OCI-LY7 (cell line): ENCODE results near the gene FERMT3. TPM values are rescaled to one million over a fixed set of nuclear protein-coding genes. Genes with fewer than 3 reads are reported as not detected.

Experiments
- BruUV-seq: library from RNA; stranded (reverse); fragments of 400-500 nt; replicated peaks from 2 replicates; lab custom pipeline; 2021; lab: Mats Ljungman, UMichigan
- CTCF ChIA-PET: fragments of 300-600 bp; sonication (Branson Sonifier 250); formaldehyde crosslinking; loops from one replicate; lab custom pipeline; 2022; ENCODE audit warnings: antibody characterized with exemption; ENCODE audit not compliant: unreplicated experiment; lab: Charles Lee
- POLR2A ChIA-PET: fragments of 300-600 bp; sonication (Branson Sonifier 250); formaldehyde crosslinking; loops from one replicate; lab custom pipeline; 2022; ENCODE audit warnings: antibody characterized with exemption; lab: Charles Lee
- DNase-seq: peaks from one replicate; pipeline ENCODE4 v3.0.0-alpha.2; 2015; ENCODE audit warnings: low spot score
- H2AFZ ChIP-seq: fragments of 200-600 bp; sonication (generic), shearing (Covaris generic); 2 replicates; pipeline ENCODE4 v1.6.1; 2014; ENCODE audit warnings: mild to moderate bottlenecking, antibody characterized with exemption, low read length, moderate library complexity
- H3K27ac ChIP-seq: fragments of 200-600 bp; sonication (generic); 2 replicates; pipeline ENCODE4 v1.5.1; 2014; ENCODE audit warnings: mixed run types, low read depth, mild to moderate bottlenecking, moderate library complexity, low read length, inconsistent platforms; ENCODE audit not compliant: poor library complexity, severe bottlenecking
- H3K36me3 ChIP-seq: fragments of 200-600 bp; sonication (generic); 2 replicates; pipeline ENCODE4 v1.6.1; 2014; ENCODE audit warnings: mild to moderate bottlenecking, antibody characterized with exemption, low read length, moderate library complexity, mixed read lengths; ENCODE audit not compliant: insufficient read depth
- H3K4me1 ChIP-seq: fragments of 200-600 bp; sonication (generic); 2 replicates; pipeline ENCODE4 v1.5.1; 2014; ENCODE audit warnings: mild to moderate bottlenecking, low read length; ENCODE audit not compliant: insufficient read depth, poor library complexity, severe bottlenecking
- H3K4me2 ChIP-seq: fragments of 200-600 bp; sonication (generic); 2 replicates; pipeline ENCODE4 v1.6.1; 2014; ENCODE audit warnings: mild to moderate bottlenecking, low read length
- H3K4me3 ChIP-seq: fragments of 200-600 bp; sonication (generic); 2 replicates; pipeline ENCODE4 v1.5.1; 2014; ENCODE audit warnings: mild to moderate bottlenecking, low read depth, low read length; ENCODE audit not compliant: poor library complexity, severe bottlenecking
- H3K79me2 ChIP-seq: fragments of 200-600 bp; sonication (generic); 2 replicates; pipeline ENCODE4 v1.6.1; 2016; ENCODE audit warnings: low read depth, mild to moderate bottlenecking, low read length, moderate library complexity, mixed read lengths; ENCODE audit not compliant: insufficient read depth
- H3K9me2 ChIP-seq: fragments of 200-600 bp; sonication (generic); 2 replicates; pipeline ENCODE4 v1.6.1; 2016; ENCODE audit warnings: mild to moderate bottlenecking, low read length, mixed read lengths; ENCODE audit not compliant: insufficient read depth
- H3K9me3 ChIP-seq: fragments of 200-600 bp; sonication (generic); 2 replicates; pipeline ENCODE4 v1.6.1; 2014; ENCODE audit warnings: mild to moderate bottlenecking, mixed run types, low read length, mixed read lengths
- H4K20me1 ChIP-seq: fragments of 200-600 bp; sonication (generic); 2 replicates; pipeline ENCODE4 v1.6.1; 2014; ENCODE audit warnings: mild to moderate bottlenecking, antibody characterized with exemption, low read length, moderate library complexity, mixed read lengths; ENCODE audit not compliant: insufficient read depth
- CTCF ChIP-seq: fragments of 200-600 bp; sonication (generic); conservative IDR thresholded peaks from 2 replicates; pipeline ENCODE4 v1.5.1; 2014; ENCODE audit warnings: mild to moderate bottlenecking, antibody characterized with exemption, low read length, moderate library complexity, mixed read lengths
- EZH2phosphoT487 ChIP-seq: fragments of 200-600 bp; sonication (generic); IDR thresholded peaks from 2 replicates; pipeline ENCODE4 v1.6.1; 2018; ENCODE audit warnings: low read depth, borderline replicate concordance, mild to moderate bottlenecking, mixed run types, antibody characterized with exemption, low read length, moderate library complexity, mixed read lengths
- intact Hi-C: fragments of 100-400 bp; cut with micrococcal nuclease; formaldehyde crosslinking; loops from one replicate; pipeline ENCODE4 v1.10.0; 2022; ENCODE audit not compliant: unreplicated experiment
- total RNA-seq, 2 experiments: library from RNA; depleted of rRNA in 1 of 2; stranded (reverse); fragments of >200 nt in 1 of 2; shearing (Covaris generic) in 1 of 2; gene quantifications; 2 replicates each; pipeline ENCODE4 v1.2.3, GENCODE V29; 2014 to 2022

The FERMT3 gene
- total RNA-seq, 2 experiments from 2014 or later: 120 to 201 TPM

DNA sequence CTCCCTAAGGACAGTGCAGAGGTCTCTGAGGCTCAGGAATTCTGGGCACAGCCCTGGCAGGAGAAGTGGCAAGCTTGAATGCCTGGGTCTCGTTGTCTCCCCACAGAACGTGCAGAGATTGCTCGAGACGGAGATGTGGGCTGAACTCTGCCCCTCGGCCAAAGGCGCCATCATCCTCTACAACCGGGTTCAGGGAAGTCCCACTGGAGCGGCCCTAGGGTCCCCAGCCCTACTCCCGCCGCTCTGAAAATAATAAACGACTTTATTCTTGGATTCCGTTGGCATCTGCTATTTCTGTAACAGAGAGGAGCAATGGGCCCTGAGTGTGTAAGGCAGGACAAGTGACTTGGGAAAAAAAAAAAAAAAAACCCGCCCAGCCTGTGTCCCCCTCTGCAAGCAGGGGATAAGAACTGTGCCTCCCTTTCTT, 23.2 kb downstream of the FERMT3 start:
- no TSS peak for BruUV-seq
- ChIA-PET CTCF (no interaction called here), POLR2A (interaction anchor here (0.7 to 1.0 kb wide), 3 partner anchors 15 to 106 kb away, joined by 4 to 6 read pairs (median 4); no protein-coding TSS in a partner anchor)
- H3K4me1 ChIP-seq: peaks cover 50% of the 10 kb centered on the region
- H3K4me2 ChIP-seq: peak overlapping the region; percentile 94
- intact Hi-C loops: loop anchor here (1.0 kb wide), 1 partner anchor 11 kb away; no protein-coding TSS in a partner anchor
- peak overlapping the region; percentile 66 for H3K27ac ChIP-seq
- peak overlapping the region; percentile 54; the same call in 1 of the 2 replicates for H2AFZ ChIP-seq
- no peak for DNase-seq
- peaks cover 4% of the 10 kb centered on the region; the same call in 1 of the 2 replicates for H3K36me3 ChIP-seq
- H4K20me1 ChIP-seq: no peaks in the 10 kb centered on the region
- H3K79me2 ChIP-seq: peaks cover 8% of the 10 kb centered on the region; the same call in 1 of the 2 replicates
- TF ChIP-seq EZH2phosphoT487 (no peak), CTCF (no peak)
- H3K4me3 ChIP-seq: peak overlapping the region; percentile 72
- no peaks in the 10 kb centered on the region for H3K9me3 ChIP-seq
- H3K9me2 ChIP-seq: no peaks in the 10 kb centered on the region

- Histone ChIP-seq H3K4me3 (peak within 1 kb of the TSS; percentile 72), H3K4me1 (peaks cover 50% of the 10 kb centered on the region), H3K9me3 (no peaks in the 10 kb centered on the region), H3K4me2 (peak within 1 kb of the TSS; percentile 94), H3K36me3 (no peaks in the 10 kb centered on the region), H4K20me1 (no peaks in the 10 kb centered on the region), H2AFZ (peak within 1 kb of the TSS; percentile 54), H3K27ac (peak within 1 kb of the TSS; percentile 66), H3K9me2 (no peaks in the 10 kb centered on the region), H3K79me2 (peaks cover 8% of the 10 kb centered on the region; the same call in 1 of the 2 replicates)
- ChIA-PET POLR2A (interaction anchor here (0.6 to 1.0 kb wide), 3 partner anchors 11 to 1640 kb away, joined by 3 to 4 read pairs (median 4); partner anchors contain the start of gene FKBP2), CTCF (no interaction called here)
- DNase-seq: peak; percentile 95
- TF ChIP-seq EZH2phosphoT487: no peak
- no peak for TF ChIP-seq CTCF
- BruUV-seq: no TSS peak
- intact Hi-C loops: loop anchor here (1.0 kb wide), 1 partner anchor 10 kb away; no protein-coding TSS in a partner anchor
These were observed 23.9 kb downstream of the FERMT3 start, which contains the start of gene DNAJC4 for GRCh38 chr11:64230171-64230984. Gene DNAJC4 (plus strand): TSS chr11:64230548. CDS start chr11:64230855, 307 bp downstream.
